H1 (cell line): ENCODE results near the gene MED17. TPM values are rescaled to one million over a fixed set of nuclear protein-coding genes. Genes with fewer than 3 reads are reported as not detected.

Experiments used
- CTCF ChIA-PET: fragments of 300-600 bp; sonication (Branson Sonifier 250); formaldehyde crosslinking; loops from one replicate; lab custom pipeline; 2021; ENCODE audit not compliant: partially characterized antibody; lab: Charles Lee
- POLR2A ChIA-PET: fragments of 300-600 bp; sonication (Branson Sonifier 250); formaldehyde crosslinking; loops from one replicate; lab custom pipeline; 2021; ENCODE audit warnings: inconsistent platforms; ENCODE audit not compliant: partially characterized antibody; lab: Charles Lee
- DNase-seq, 2 experiments: peaks; one replicate each; pipeline versions ENCODE4 v3.0.0 to v3.0.0-alpha.2; 2010 to 2022; ENCODE audit warnings: low spot score in 2 of 2, low read depth in 1 of 2, mixed read lengths in 1 of 2
- FAIRE-seq: peaks from 2 replicates; lab custom pipeline; 2011; peaks lifted over from hg19 to GRCh38; lab: Jason Lieb, UNC
- H2AFZ ChIP-seq: 2 replicates; pipeline ENCODE4 v1.8.1; 2012; ENCODE audit warnings: low read length, inconsistent platforms
- H2AK5ac ChIP-seq: 2 replicates; pipeline ENCODE4 v1.6.1; 2013; ENCODE audit warnings: low read depth, low read length
- H2BK120ac ChIP-seq: replicated peaks from 2 replicates; pipeline ENCODE3; 2013; ENCODE audit warnings: low read depth, low read length, inconsistent platforms
- H2BK12ac ChIP-seq: 2 replicates; pipeline ENCODE4 v1.6.1; 2013; ENCODE audit warnings: low read depth, low read length
- H2BK15ac ChIP-seq: 2 replicates; pipeline ENCODE4 v1.6.1; 2013; ENCODE audit warnings: low read length
- H2BK20ac ChIP-seq: 2 replicates; pipeline ENCODE4 v1.6.1; 2013; ENCODE audit warnings: low read length
- H2BK5ac ChIP-seq: 2 replicates; pipeline ENCODE4 v1.6.1; 2013; ENCODE audit warnings: low read depth, low read length
- H3K14ac ChIP-seq: 2 replicates; pipeline ENCODE4 v1.6.1; 2013; ENCODE audit warnings: inconsistent platforms; ENCODE audit not compliant: insufficient read length
- H3K18ac ChIP-seq: 2 replicates; pipeline ENCODE4 v1.6.1; 2013; ENCODE audit warnings: low read length; ENCODE audit errors: extremely low read depth
- H3K23ac ChIP-seq: 2 replicates; pipeline ENCODE4 v1.6.1; 2013; ENCODE audit warnings: inconsistent platforms; ENCODE audit not compliant: insufficient read length
- H3K23me2 ChIP-seq: 2 replicates; pipeline ENCODE4 v1.6.1; 2013; ENCODE audit warnings: low read depth, low read length
- H3K27ac ChIP-seq: 2 replicates; pipeline ENCODE4 v1.6.1; 2011; ENCODE audit warnings: low read depth, low read length, inconsistent platforms
- H3K27me3 ChIP-seq, 4 experiments: replicated peaks in 1 of 4; 1 replicate in 1 of 4; 2 replicates in 3 of 4; pipeline versions ENCODE4 v1.6.1 to v1.8.1; 2011 to 2013; ENCODE audit warnings: low read length in 3 of 4, mild to moderate bottlenecking in 3 of 4, inconsistent platforms in 2 of 4, mixed read lengths in 2 of 4, moderate library complexity in 1 of 4; ENCODE audit not compliant: control insufficient read depth in 3 of 4, insufficient read depth in 3 of 4; ENCODE audit errors: extremely low read depth in 1 of 4
- H3K36me3 ChIP-seq, 4 experiments: 2 replicates each; pipeline versions ENCODE4 v1.6.1 to v1.8.1; 2011 to 2013; ENCODE audit warnings: mild to moderate bottlenecking in 4 of 4, low read length in 3 of 4, moderate library complexity in 2 of 4, control low read depth in 1 of 4, inconsistent platforms in 1 of 4; ENCODE audit not compliant: insufficient read depth in 4 of 4, control insufficient read depth in 2 of 4
- H3K4ac ChIP-seq: replicated peaks from 2 replicates; pipeline ENCODE3; 2013; ENCODE audit warnings: low read length, low read depth, mixed read lengths, inconsistent platforms; ENCODE audit not compliant: insufficient read length
- H3K4me1 ChIP-seq, 4 experiments: replicated peaks in 1 of 4; 1 replicate in 1 of 4; 2 replicates in 3 of 4; pipeline versions ENCODE4 v1.6.1 to v1.8.1; 2011 to 2013; ENCODE audit warnings: low read length in 3 of 4, inconsistent platforms in 2 of 4, mixed read lengths in 1 of 4; ENCODE audit not compliant: insufficient read depth in 4 of 4, control insufficient read depth in 3 of 4
- H3K4me2 ChIP-seq, 2 experiments: 2 replicates each; pipeline versions ENCODE4 v1.6.1 to v1.8.1; 2011 to 2013; ENCODE audit warnings: low read depth in 2 of 2, low read length in 2 of 2, control low read depth in 1 of 2, inconsistent platforms in 1 of 2, mild to moderate bottlenecking in 1 of 2; ENCODE audit not compliant: insufficient read depth in 1 of 2
- H3K4me3 ChIP-seq, 4 experiments: fragments of 200-600, 300-600 bp in 1 of 4; sonication (generic), shearing (Covaris generic), sonication (Bioruptor Twin) in 1 of 4; 2 replicates each; pipeline versions ENCODE4 v1.5.1 to v1.8.1; 2011 to 2016; ENCODE audit warnings: low read length in 4 of 4, low read depth in 3 of 4, control low read depth in 2 of 4, inconsistent platforms in 2 of 4, mild to moderate bottlenecking in 2 of 4, mixed read lengths in 1 of 4, moderate library complexity in 1 of 4; ENCODE audit not compliant: insufficient read depth in 2 of 4; ENCODE audit errors: extremely low read depth in 1 of 4
- H3K56ac ChIP-seq: replicated peaks from 2 replicates; pipeline ENCODE3; 2013; ENCODE audit warnings: low read depth, mild to moderate bottlenecking, mixed read lengths, low read length, inconsistent platforms; ENCODE audit not compliant: insufficient read length
- H3K79me1 ChIP-seq: 2 replicates; pipeline ENCODE4 v1.6.1; 2013; ENCODE audit warnings: low read depth, low read length, control low read depth
- H3K79me2 ChIP-seq, 2 experiments: 2 replicates each; pipeline versions ENCODE4 v1.6.1 to v1.8.1; 2012 to 2013; ENCODE audit warnings: low read length in 2 of 2, mild to moderate bottlenecking in 2 of 2, inconsistent platforms in 1 of 2; ENCODE audit not compliant: insufficient read depth in 2 of 2, control insufficient read depth in 1 of 2
- H3K9ac ChIP-seq, 4 experiments: replicated peaks in 1 of 4; 1 replicate in 1 of 4; 2 replicates in 3 of 4; pipeline versions ENCODE4 v1.6.1 to v1.8.1; 2011 to 2013; ENCODE audit warnings: low read depth in 3 of 4, low read length in 3 of 4, control low read depth in 2 of 4, mild to moderate bottlenecking in 2 of 4, moderate library complexity in 2 of 4, inconsistent platforms in 1 of 4; ENCODE audit errors: extremely low read depth in 1 of 4
- H3K9me3 ChIP-seq, 2 experiments: 2 replicates each; pipeline versions ENCODE4 v1.6.1 to v1.8.1; 2012 to 2013; ENCODE audit warnings: mild to moderate bottlenecking in 2 of 2, moderate library complexity in 2 of 2, control low read depth in 1 of 2, inconsistent platforms in 1 of 2, low read depth in 1 of 2, low read length in 1 of 2, mixed read lengths in 1 of 2; ENCODE audit not compliant: insufficient read depth in 2 of 2
- H4K20me1 ChIP-seq, 2 experiments: replicated peaks in 1 of 2; 2 replicates each; pipeline versions ENCODE3 to v1.8.1; 2011 to 2013; ENCODE audit warnings: inconsistent platforms in 2 of 2, low read length in 2 of 2, mild to moderate bottlenecking in 1 of 2; ENCODE audit not compliant: insufficient read depth in 2 of 2, control insufficient read depth in 1 of 2
- H4K5ac ChIP-seq: 2 replicates; pipeline ENCODE4 v1.6.1; 2013; ENCODE audit warnings: low read length, low read depth, mixed read lengths, inconsistent platforms; ENCODE audit not compliant: insufficient read length
- H4K8ac ChIP-seq: 2 replicates; pipeline ENCODE4 v1.8.0; 2013; ENCODE audit warnings: mild to moderate bottlenecking, moderate library complexity, low read length, inconsistent platforms; ENCODE audit not compliant: insufficient read depth; ENCODE audit errors: extremely low read depth
- H4K91ac ChIP-seq: replicated peaks from 2 replicates; pipeline ENCODE3; 2013; ENCODE audit warnings: low read length, mixed read lengths, inconsistent platforms; ENCODE audit not compliant: insufficient read length
- PHF8 ChIP-seq: fragments of 200-600 bp; sonication (generic); conservative IDR thresholded peaks from 2 replicates; pipeline ENCODE4 v1.7.1; 2012; ENCODE audit warnings: low read depth, mild to moderate bottlenecking, inconsistent platforms, low read length, moderate library complexity
- SAP30 ChIP-seq: fragments of 300-600 bp; sonication (generic); IDR thresholded peaks from 2 replicates; pipeline ENCODE4 v1.7.1; 2012; ENCODE audit warnings: low read length, moderate library complexity, mild to moderate bottlenecking, inconsistent platforms; ENCODE audit not compliant: insufficient read depth, insufficient replicate concordance
- SIN3A ChIP-seq, 2 experiments: IDR thresholded peaks in 1 of 2; conservative IDR thresholded peaks in 1 of 2; 2 replicates each; pipeline ENCODE4 v1.6.1; 2011 to 2012; ENCODE audit warnings: low read length in 2 of 2, improper control_type of control experiment in 1 of 2, low read depth in 1 of 2, mild to moderate bottlenecking in 1 of 2
- SIRT6 ChIP-seq: IDR thresholded peaks from one replicate; pipeline ENCODE4 v1.7.1; 2012; ENCODE audit warnings: low read length, inconsistent platforms
- WGBS, 2 experiments: shearing (Covaris generic) in 1 of 2; methylation state at CpG; one replicate each; pipeline versions ENCODE4 v1.1.6 to v1.1.7; 2013 to 2015; ENCODE audit warnings: low lambda C conversion rate in 2 of 2, mixed read lengths in 2 of 2, inconsistent platforms in 1 of 2, low coverage in 1 of 2, missing lambda C conversion rate in 1 of 2; ENCODE audit not compliant: insufficient replicate concordance in 2 of 2, insufficient coverage in 1 of 2, insufficient read length in 1 of 2; ENCODE audit errors: extremely low coverage in 1 of 2, missing lambda C conversion rate in 1 of 2; 5-methylcytosine and 5-hydroxymethylcytosine counted together
- polyA plus RNA-seq, 7 experiments: library from polyadenylated mRNA; depleted of rRNA in 3 of 7; stranded (reverse) in 5 of 7; unstranded in 2 of 7; fragments of >200 nt in 5 of 7; fragments of 200-250 nt in 2 of 7; gene quantifications; 1 replicate in 5 of 7; 2 replicates in 1 of 7; 4 replicates in 1 of 7; pipeline versions ENCODE4 v1.2.1 to v1.2.3, GENCODE V29; 2011 to 2013; ENCODE audit warnings: missing spikeins in 2 of 7, mixed read lengths in 2 of 7
- total RNA-seq: library from RNA; stranded (reverse); fragmentation: NEBNext Ultra II Directional; extraction: Animal tissue kit (Norgen Biotek cat#: 25700); gene quantifications from 2 replicates; pipeline ENCODE4 v1.2.1, GENCODE V29; 2021

Gene MED17
- total and polyA plus RNA-seq, 2 of the 8 experiments (the other 6 are each of a cell fraction or from before 2014, with no cell fraction given), result 8.8 to 33.7 TPM

DNA sequence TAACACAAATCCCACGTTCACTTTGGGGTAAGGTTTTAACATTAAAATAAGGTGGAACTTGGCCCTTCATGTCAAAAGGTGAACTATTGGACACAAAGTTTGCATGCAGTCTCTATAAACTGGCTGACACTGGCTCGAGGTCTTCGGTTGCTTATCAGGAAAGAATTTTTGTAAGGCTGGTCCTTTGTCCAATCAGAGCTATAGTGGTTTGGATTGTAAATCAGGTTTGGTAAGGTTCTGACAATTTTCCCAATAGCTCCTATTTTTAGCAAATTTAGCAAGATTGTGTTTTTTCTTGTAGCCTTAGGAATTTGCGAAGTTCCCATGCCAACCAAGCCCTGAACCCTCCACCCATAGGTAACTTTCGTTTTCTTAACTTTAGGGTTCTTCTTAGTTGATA is 17.6 kb upstream of the MED17 start:
- no peak overlapping the region for H3K27ac ChIP-seq
- H3K9ac ChIP-seq, result no peak overlapping the region
- H3K18ac ChIP-seq, result no peak overlapping the region
- no peak overlapping the region for H2BK120ac ChIP-seq
- CTCF ChIA-PET, result interaction anchor here (2.2 kb wide), 1 partner anchor 8 kb away, joined by 13 read pairs; no protein-coding TSS in a partner anchor
- H2BK12ac ChIP-seq, result no peak overlapping the region
- WGBS, 2 experiments, result 95% methylated on average over 5 of the region's 5 CpGs; no CpG with 5 or more reads in 1 of the 2 experiments
- H4K91ac ChIP-seq, result no peak overlapping the region
- no peak overlapping the region for H3K4ac ChIP-seq
- no peak overlapping the region for H2AK5ac ChIP-seq
- no peak overlapping the region for H4K8ac ChIP-seq
- H3K23ac ChIP-seq, result no peak overlapping the region
- TF ChIP-seq SIN3A (conservative IDR thresholded peaks at IDR 0.05 in 1 of 2, IDR thresholded peaks at IDR 0.05 in 1 of 2; ENCODE audit: low read depth in 1 of 2, low read length in 2 of 2), result no peak
- TF ChIP-seq PHF8, result no peak
- no peak for TF ChIP-seq SAP30
- TF ChIP-seq SIRT6, result no peak
- TF ChIP-seq, all 59 proteins: peak for 0
- Histone ChIP-seq H4K20me1 (no peaks in the 10 kb centered on the region), H3K36me3 (peaks cover 0 to 16% (median 7%) of the 10 kb centered on the region in 4 experiments; a peak in 4 of 8 replicates), H3K79me1 (no peaks in the 10 kb centered on the region), H3K9me3 (0 out of 4 replicates have a peak, but pooled peaks cover 0 to 3% of the 10 kb centered on the region in 2 experiments), H3K4me3 (no peak overlapping the region), H3K79me2 (no peaks in the 10 kb centered on the region), H3K56ac (no peak overlapping the region), H4K5ac (no peak overlapping the region), H2AFZ (no peak overlapping the region), H2BK15ac (no peak overlapping the region), H2BK5ac (no peak overlapping the region), H3K27me3 (no peaks in the 10 kb centered on the region), H3K4me1 (no peaks in the 10 kb centered on the region), H3K23me2 (peaks cover 2% of the 10 kb centered on the region; the same call in 1 of the 2 replicates), H3K14ac (no peak overlapping the region), H3K4me2 (no peak overlapping the region), H2BK20ac (no peak overlapping the region)
- FAIRE-seq (no peak), DNase-seq (no peak)
- POLR2A ChIA-PET, result interaction anchor here (5.0 kb wide), 1 partner anchor 26 kb away, joined by 41 read pairs; the partner anchor contains the start of genes C11orf54 and TAF1D
